Breast epithelium (tissue), 3 donors: ENCODE results near the gene ASMTL.

Experiments used
- CTCF ChIP-seq, 3 donors: fragments of 450-650 bp; IDR thresholded peaks; one replicate each; pipeline ENCODE4 v1.5.1; 2016 to 2017; ENCODE audit warnings: antibody characterized with exemption in 3 of 3, mild to moderate bottlenecking in 3 of 3, moderate library complexity in 3 of 3
- POLR2AphosphoS5 ChIP-seq, 3 donors: sonication (generic); formaldehyde crosslinking; IDR thresholded peaks; one replicate each; pipeline ENCODE4 v1.6.1; 2017; ENCODE audit warnings: antibody characterized with exemption in 3 of 3

GRCh38 chrX:1392376-1393068, 60.2 kb downstream of the ASMTL start:
- TF ChIP-seq CTCF (IDR thresholded peaks at IDR 0.05) (peak in 1 of 3 donors; percentile 16), POLR2AphosphoS5 (IDR thresholded peaks at IDR 0.05) (peak in 2 of 3 donors; percentile 70 to 77)
